IPS-20b (cell line): ENCODE measurements around the gene PLSCR5.

Source experiments
- H3K27ac ChIP-seq: one replicate; pipeline ENCODE4 v1.5.1; 2013; ENCODE audit warnings: low read length
- H3K27me3 ChIP-seq: 2 replicates; pipeline ENCODE4 v1.6.1; 2013; ENCODE audit warnings: mild to moderate bottlenecking, low read length, inconsistent platforms; ENCODE audit not compliant: insufficient read depth
- H3K36me3 ChIP-seq: 2 replicates; pipeline ENCODE4 v1.6.1; 2013; ENCODE audit warnings: low read depth, mild to moderate bottlenecking, inconsistent platforms, low read length, moderate library complexity; ENCODE audit not compliant: insufficient read depth
- H3K4me1 ChIP-seq: 2 replicates; pipeline ENCODE4 v1.6.1; 2013; ENCODE audit warnings: mild to moderate bottlenecking, control low read depth, inconsistent platforms, low read length, moderate library complexity; ENCODE audit not compliant: insufficient read depth
- H3K4me3 ChIP-seq: 2 replicates; pipeline ENCODE4 v1.5.1; 2013; ENCODE audit warnings: mild to moderate bottlenecking, low read length, inconsistent platforms
- H3K9ac ChIP-seq: 2 replicates; pipeline ENCODE4 v1.6.1; 2013; ENCODE audit warnings: low read depth, mild to moderate bottlenecking, inconsistent platforms, low read length, moderate library complexity
- H3K9me3 ChIP-seq: 2 replicates; pipeline ENCODE4 v1.6.1; 2013; ENCODE audit warnings: mild to moderate bottlenecking, low read depth, low read length, inconsistent platforms; ENCODE audit not compliant: insufficient read depth

Gene PLSCR5

GRCh38 chr3:146605106-146605505 is at the start of gene PLSCR5:
PLSCR5 (minus strand) TSS chr3:146605346; CDS start chr3:146605212, 134 bp downstream.
- Histone ChIP-seq H3K4me1 (peaks cover 3% of the 10 kb centered on the region; the same call in 1 of the 2 replicates), H3K36me3 (no peaks in the 10 kb centered on the region), H3K27me3 (no peaks in the 10 kb centered on the region), H3K27ac (no peak within 1 kb of the TSS), H3K9me3 (no peaks in the 10 kb centered on the region), H3K9ac (no peak within 1 kb of the TSS), H3K4me3 (no peak within 1 kb of the TSS)

- Histone ChIP-seq H3K27ac (no peak overlapping the region), H3K4me1 (peaks cover 16% of the 10 kb centered on the region; the same call in 1 of the 2 replicates), H3K9me3 (no peaks in the 10 kb centered on the region), H3K9ac (no peak overlapping the region), H3K36me3 (no peaks in the 10 kb centered on the region), H3K4me3 (no peak overlapping the region), H3K27me3 (no peaks in the 10 kb centered on the region)
Observed at GRCh38 chr3:146653978-146654377, 48.8 kb upstream of the PLSCR5 start.

GRCh38 chr3:146650691-146651442 is 45.7 kb upstream of the PLSCR5 start:
- Histone ChIP-seq H3K9me3 (no peaks in the 10 kb centered on the region), H3K4me1 (peaks cover 16% of the 10 kb centered on the region; the same call in 1 of the 2 replicates), H3K4me3 (no peak overlapping the region), H3K27me3 (no peaks in the 10 kb centered on the region), H3K36me3 (no peaks in the 10 kb centered on the region), H3K9ac (no peak overlapping the region), H3K27ac (no peak overlapping the region)

GRCh38 chr3:146646261-146646660 is 41.1 kb upstream of the PLSCR5 start:
- Histone ChIP-seq H3K27ac (no peak overlapping the region), H3K9ac (no peak overlapping the region)

GRCh38 chr3:146640955-146641867 is 36.1 kb upstream of the PLSCR5 start:
- Histone ChIP-seq H3K27ac (no peak overlapping the region), H3K4me1 (no peaks in the 10 kb centered on the region; the same call in 1 of the 2 replicates), H3K9me3 (no peaks in the 10 kb centered on the region), H3K36me3 (no peaks in the 10 kb centered on the region), H3K9ac (no peak overlapping the region), H3K4me3 (no peak overlapping the region), H3K27me3 (no peaks in the 10 kb centered on the region)

More at GRCh38 chr3:146646261-146646660, 41.1 kb upstream of the PLSCR5 start:
- peaks cover 3% of the 10 kb centered on the region; the same call in 1 of the 2 replicates for H3K4me1 ChIP-seq
- no peaks in the 10 kb centered on the region for H3K36me3 ChIP-seq
- no peak overlapping the region for H3K4me3 ChIP-seq
- H3K9me3 ChIP-seq: no peaks in the 10 kb centered on the region
- H3K27me3 ChIP-seq: no peaks in the 10 kb centered on the region

GRCh38 chr3:146640361-146640760 is 35.2 kb upstream of the PLSCR5 start:
- H3K27ac ChIP-seq: no peak overlapping the region
- H3K4me3 ChIP-seq: no peak overlapping the region
- no peaks in the 10 kb centered on the region for H3K27me3 ChIP-seq
- no peaks in the 10 kb centered on the region for H3K36me3 ChIP-seq
- no peaks in the 10 kb centered on the region for H3K9me3 ChIP-seq
- no peak overlapping the region for H3K9ac ChIP-seq
- H3K4me1 ChIP-seq: no peaks in the 10 kb centered on the region; the same call in 1 of the 2 replicates

- H3K27ac ChIP-seq: no peak overlapping the region
- H3K4me3 ChIP-seq: no peak overlapping the region
- H3K36me3 ChIP-seq: no peaks in the 10 kb centered on the region
- H3K4me1 ChIP-seq: no peaks in the 10 kb centered on the region; the same call in 1 of the 2 replicates
- H3K9ac ChIP-seq: no peak overlapping the region
- no peaks in the 10 kb centered on the region for H3K9me3 ChIP-seq
- H3K27me3 ChIP-seq: no peaks in the 10 kb centered on the region
Observed at GRCh38 chr3:146638718-146639117, 33.6 kb upstream of the PLSCR5 start.

- H3K4me3 ChIP-seq: no peak overlapping the region
- no peaks in the 10 kb centered on the region for H3K36me3 ChIP-seq
- no peak overlapping the region for H3K9ac ChIP-seq
- no peaks in the 10 kb centered on the region for H3K4me1 ChIP-seq
- no peaks in the 10 kb centered on the region for H3K27me3 ChIP-seq
- H3K9me3 ChIP-seq: no peaks in the 10 kb centered on the region
- H3K27ac ChIP-seq: no peak overlapping the region
Observed at GRCh38 chr3:146637871-146638270, 32.7 kb upstream of the PLSCR5 start.

GRCh38 chr3:146636881-146637280 is 31.7 kb upstream of the PLSCR5 start:
- Histone ChIP-seq H3K27ac (no peak overlapping the region), H3K9me3 (no peaks in the 10 kb centered on the region), H3K4me3 (no peak overlapping the region), H3K27me3 (no peaks in the 10 kb centered on the region), H3K4me1 (no peaks in the 10 kb centered on the region), H3K36me3 (no peaks in the 10 kb centered on the region), H3K9ac (no peak overlapping the region)

GRCh38 chr3:146634346-146634745 is 29.2 kb upstream of the PLSCR5 start:
- Histone ChIP-seq H3K27ac (no peak overlapping the region), H3K9me3 (no peaks in the 10 kb centered on the region), H3K27me3 (no peaks in the 10 kb centered on the region), H3K4me1 (no peaks in the 10 kb centered on the region), H3K9ac (no peak overlapping the region), H3K36me3 (no peaks in the 10 kb centered on the region), H3K4me3 (no peak overlapping the region)

GRCh38 chr3:146628671-146629070 is 23.5 kb upstream of the PLSCR5 start:
- H3K27ac ChIP-seq: no peak overlapping the region
- H3K36me3 ChIP-seq: no peaks in the 10 kb centered on the region
- no peaks in the 10 kb centered on the region for H3K27me3 ChIP-seq
- H3K9ac ChIP-seq: no peak overlapping the region
- H3K4me3 ChIP-seq: no peak overlapping the region
- H3K4me1 ChIP-seq: no peaks in the 10 kb centered on the region
- no peaks in the 10 kb centered on the region for H3K9me3 ChIP-seq
